ENCODE measurements around the gene PPM1K.

DNA sequence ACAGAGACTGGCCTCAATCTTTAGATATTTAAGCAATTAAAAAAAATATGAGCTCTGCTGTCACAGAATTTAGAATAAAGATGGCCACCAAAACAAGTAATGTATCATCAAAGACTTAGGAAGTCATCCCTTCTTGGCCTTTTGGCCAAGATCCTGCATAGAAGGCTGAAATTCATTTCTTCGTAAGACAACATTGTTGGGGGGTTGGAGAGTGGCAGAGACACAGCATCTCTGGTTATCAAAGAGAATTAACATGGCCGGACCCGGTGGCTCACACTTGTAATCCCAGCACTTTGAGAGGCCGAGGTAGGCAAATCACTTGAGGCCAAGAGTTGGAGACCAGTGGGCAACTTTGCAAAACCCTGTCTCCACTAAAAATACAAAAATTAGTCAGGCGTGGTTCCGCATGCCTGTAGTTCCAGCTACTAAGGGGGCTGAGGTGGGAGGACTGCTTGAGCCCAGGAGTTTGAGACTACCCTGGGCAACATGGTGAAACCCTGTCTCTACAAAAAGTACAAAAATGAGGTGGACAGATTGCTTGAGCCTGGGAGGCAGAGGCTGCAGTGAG is 4.0 kb downstream of the PPM1K start:
- TF ChIP-seq CTCF (IDR thresholded peaks at IDR 0.05 in 8 of 11, conservative IDR thresholded peaks at IDR 0.05 in 3 of 11), result no peak
- no peak for TF ChIP-seq POLR2AphosphoS5 (IDR thresholded peaks at IDR 0.05)
- no peak for TF ChIP-seq POLR2A (IDR thresholded peaks at IDR 0.05)
